ENCODE measurements around the gene GALNTL6. TPM values are rescaled to one million over a fixed set of nuclear protein-coding genes. Genes with fewer than 3 reads are reported as not detected.

GALNTL6 gene
- total and polyA plus RNA-seq, 2 of the 4 experiments (the other 2 are of a cell fraction): under 0.01 TPM; not detected in 1

DNA sequence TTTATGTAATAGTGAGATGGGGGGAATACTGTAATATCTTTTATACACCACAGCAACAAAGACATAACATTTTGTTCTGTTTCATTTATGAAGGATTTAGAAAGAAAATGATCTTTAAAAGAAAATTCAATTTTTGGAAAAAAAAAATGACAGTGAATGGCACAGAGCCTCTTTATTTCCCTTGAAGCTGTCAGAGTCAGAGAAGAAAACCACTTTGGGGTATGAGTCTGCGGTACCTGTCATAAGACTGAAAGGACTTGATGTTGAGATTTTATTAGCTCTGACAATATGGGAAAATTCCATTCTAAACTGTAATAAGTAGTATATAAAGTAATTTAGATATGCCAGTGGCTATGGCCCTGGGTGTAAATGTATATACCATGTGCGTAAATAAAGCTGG lies 134.8 kb downstream of the GALNTL6 start:
- Histone ChIP-seq H3K36me3 (ENCODE audit: control insufficient read depth, insufficient read depth, low read length) (no peaks in the 10 kb centered on the region), H4K8ac (ENCODE audit: low read depth in 2 of 2, low read length in 2 of 2) (no peak overlapping the region), H2BK20ac (ENCODE audit: low read depth, low read length) (no peak overlapping the region), H3K14ac (replicated peaks; ENCODE audit: low read depth, low read length) (no peak overlapping the region), H3K4me1 (ENCODE audit: control insufficient read depth, insufficient read depth, low read length) (no peaks in the 10 kb centered on the region), H3K23ac (ENCODE audit: low read depth, low read length) (no peak overlapping the region), H2AK5ac (ENCODE audit: low read depth, low read length) (no peak overlapping the region), H2BK15ac (ENCODE audit: low read depth, low read length) (no peak overlapping the region), H4K91ac (ENCODE audit: insufficient read depth, low read depth, low read length) (no peak overlapping the region), H3K9ac (ENCODE audit: low read depth, low read length) (no peak overlapping the region), H3K56ac (ENCODE audit: extremely low read depth, insufficient read depth, low read length) (no peak overlapping the region), H3K18ac (ENCODE audit: low read depth, low read length) (no peak overlapping the region), H3K27ac (ENCODE audit: insufficient read depth, low read length) (no peak overlapping the region), H3K4me2 (ENCODE audit: low read depth, low read length) (no peak overlapping the region), H3K4ac (ENCODE audit: low read depth, low read length) (no peak overlapping the region), H2AFZ (replicated peaks; ENCODE audit: low read length, poor library complexity) (no peak overlapping the region), H2BK5ac (ENCODE audit: low read depth, low read length, poor library complexity, severe bottlenecking) (no peak overlapping the region), H3K9me1 (ENCODE audit: insufficient read depth, low read length) (no peaks in the 10 kb centered on the region), H4K5ac (ENCODE audit: low read depth, low read length) (no peak overlapping the region), H3K9me3 (ENCODE audit: control insufficient read depth, insufficient read depth, low read length) (no peaks in the 10 kb centered on the region), H4K20me1 (ENCODE audit: insufficient read depth, low read length) (no peaks in the 10 kb centered on the region), H3K4me3 (ENCODE audit: insufficient read depth, low read depth, low read length) (no peak overlapping the region), H2BK120ac (ENCODE audit: low read depth, low read length) (no peak overlapping the region), H3K27me3 (ENCODE audit: control insufficient read depth, insufficient read depth, low read length) (no peaks in the 10 kb centered on the region), H2AK9ac (replicated peaks; ENCODE audit: low read depth, low read length, poor library complexity) (no peak overlapping the region), H3K79me1 (ENCODE audit: low read depth in 1 of 2, low read length in 2 of 2) (no peaks in the 10 kb centered on the region)
- ChIA-PET POLR2A (ENCODE audit: unreplicated experiment) (no interaction called here), CTCF (interaction anchor here (0.6 kb wide), 1 partner anchor 323 kb away, joined by 3 read pairs; no protein-coding TSS in a partner anchor)
- DNase-seq: no peak
- TF ChIP-seq FOS (IDR thresholded peaks at IDR 0.05; ENCODE audit: low read depth, low read length): no peak
- TF ChIP-seq NFE2L2 (IDR thresholded peaks at IDR 0.05; ENCODE audit: low read depth, low read length): no peak
- TF ChIP-seq BHLHE40 (IDR thresholded peaks at IDR 0.05; ENCODE audit: low read depth, low read length): no peak
- no peak for TF ChIP-seq RFX5 (IDR thresholded peaks at IDR 0.05; ENCODE audit: low read depth, low read length)
- TF ChIP-seq, protein P1, sequence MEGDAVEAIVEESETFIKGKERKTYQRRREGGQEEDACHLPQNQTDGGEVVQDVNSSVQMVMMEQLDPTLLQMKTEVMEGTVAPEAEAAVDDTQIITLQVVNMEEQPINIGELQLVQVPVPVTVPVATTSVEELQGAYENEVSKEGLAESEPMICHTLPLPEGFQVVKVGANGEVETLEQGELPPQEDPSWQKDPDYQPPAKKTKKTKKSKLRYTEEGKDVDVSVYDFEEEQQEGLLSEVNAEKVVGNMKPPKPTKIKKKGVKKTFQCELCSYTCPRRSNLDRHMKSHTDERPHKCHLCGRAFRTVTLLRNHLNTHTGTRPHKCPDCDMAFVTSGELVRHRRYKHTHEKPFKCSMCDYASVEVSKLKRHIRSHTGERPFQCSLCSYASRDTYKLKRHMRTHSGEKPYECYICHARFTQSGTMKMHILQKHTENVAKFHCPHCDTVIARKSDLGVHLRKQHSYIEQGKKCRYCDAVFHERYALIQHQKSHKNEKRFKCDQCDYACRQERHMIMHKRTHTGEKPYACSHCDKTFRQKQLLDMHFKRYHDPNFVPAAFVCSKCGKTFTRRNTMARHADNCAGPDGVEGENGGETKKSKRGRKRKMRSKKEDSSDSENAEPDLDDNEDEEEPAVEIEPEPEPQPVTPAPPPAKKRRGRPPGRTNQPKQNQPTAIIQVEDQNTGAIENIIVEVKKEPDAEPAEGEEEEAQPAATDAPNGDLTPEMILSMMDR (conservative IDR thresholded peaks at IDR 0.05; ENCODE audit: low read depth, low read length): no peak
- TF ChIP-seq MXI1 (IDR thresholded peaks at IDR 0.05; ENCODE audit: borderline replicate concordance, low read depth, low read length): no peak
- TF ChIP-seq CEBPB (IDR thresholded peaks at IDR 0.05; ENCODE audit: low read depth, low read length): no peak
- TF ChIP-seq, protein P2, sequence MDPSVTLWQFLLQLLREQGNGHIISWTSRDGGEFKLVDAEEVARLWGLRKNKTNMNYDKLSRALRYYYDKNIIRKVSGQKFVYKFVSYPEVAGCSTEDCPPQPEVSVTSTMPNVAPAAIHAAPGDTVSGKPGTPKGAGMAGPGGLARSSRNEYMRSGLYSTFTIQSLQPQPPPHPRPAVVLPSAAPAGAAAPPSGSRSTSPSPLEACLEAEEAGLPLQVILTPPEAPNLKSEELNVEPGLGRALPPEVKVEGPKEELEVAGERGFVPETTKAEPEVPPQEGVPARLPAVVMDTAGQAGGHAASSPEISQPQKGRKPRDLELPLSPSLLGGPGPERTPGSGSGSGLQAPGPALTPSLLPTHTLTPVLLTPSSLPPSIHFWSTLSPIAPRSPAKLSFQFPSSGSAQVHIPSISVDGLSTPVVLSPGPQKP (IDR thresholded peaks at IDR 0.05; ENCODE audit: borderline replicate concordance, low read depth, low read length): no peak
- no peak for TF ChIP-seq RCOR1 (IDR thresholded peaks at IDR 0.05; ENCODE audit: insufficient replicate concordance, low read length)
- TF ChIP-seq POLR2A (IDR thresholded peaks at IDR 0.05; ENCODE audit: low read depth, low read length): no peak
- TF ChIP-seq RAD21 (IDR thresholded peaks at IDR 0.05; ENCODE audit: low read length): no peak
- no peak for TF ChIP-seq USF2 (IDR thresholded peaks at IDR 0.05; ENCODE audit: low read depth, low read length)
- TF ChIP-seq MAFK (IDR thresholded peaks at IDR 0.05; ENCODE audit: low read depth, low read length): no peak
- TF ChIP-seq MAZ (IDR thresholded peaks at IDR 0.05; ENCODE audit: borderline replicate concordance, low read depth, low read length): no peak
- no peak for TF ChIP-seq CHD1 (IDR thresholded peaks at IDR 0.05; ENCODE audit: low read depth, low read length)
- TF ChIP-seq SMC3 (IDR thresholded peaks at IDR 0.05; ENCODE audit: low read depth, low read length): no peak
- intact Hi-C loops (cut with micrococcal nuclease) (no loop called here), dilution Hi-C loops (cut with HindIII; ENCODE audit: low sequenced_read_pairs, unreplicated experiment) (no loop called here), in situ Hi-C loops (cut with MboI; ENCODE audit: low sequenced_read_pairs) (no loop called here)
- BruUV-seq (replicated peaks): no TSS peak
- WGBS, 2 experiments (ENCODE audit: extremely low coverage in 2 of 2, insufficient read length in 1 of 2): no CpG with 5 or more reads among the region's 2 CpGs
- no peak for ATAC-seq (ENCODE audit: low read depth)
